Astrocyte of the spinal cord (primary cell): ENCODE results near the gene GLIS1.

Experiments
- DNase-seq: peaks from one replicate; pipeline ENCODE4 v3.0.0; 2011; ENCODE audit warnings: low read depth, low spot score
- H3K4me3 ChIP-seq: 2 replicates; pipeline ENCODE4 v1.5.1; 2011; ENCODE audit warnings: low read depth, mild to moderate bottlenecking, low read length, moderate library complexity
- CTCF ChIP-seq: IDR thresholded peaks from 2 replicates; pipeline ENCODE4 v1.5.1; 2012; ENCODE audit warnings: low read depth, mild to moderate bottlenecking, low read length, inconsistent platforms
- in situ Hi-C: cut with HindIII; loops from 2 replicates; pipeline ENCODE4 v1.10.0; 2017; ENCODE audit warnings: low sequenced_read_pairs

GLIS1 gene

GRCh38 chr1:53722025-53722424 lies 16.9 kb downstream of the GLIS1 start:
- no peak overlapping the region for H3K4me3 ChIP-seq
- in situ Hi-C loops = no loop called here
- TF ChIP-seq CTCF = no peak
- DNase-seq = no peak

GRCh38 chr1:53721088-53721487 lies 17.9 kb downstream of the GLIS1 start:
- in situ Hi-C loops = no loop called here
- DNase-seq = no peak
- no peak for TF ChIP-seq CTCF
- H3K4me3 ChIP-seq = no peak overlapping the region

- no peak for DNase-seq
Measured at GRCh38 chr1:53719469-53719868, 19.5 kb downstream of the GLIS1 start.

GRCh38 chr1:53718443-53718842 lies 20.5 kb downstream of the GLIS1 start:
- no peak overlapping the region for H3K4me3 ChIP-seq
- in situ Hi-C loops = no loop called here
- peak; percentile 3 for TF ChIP-seq CTCF
- no peak for DNase-seq

More at GRCh38 chr1:53719469-53719868, 19.5 kb downstream of the GLIS1 start:
- no peak for TF ChIP-seq CTCF
- H3K4me3 ChIP-seq = no peak overlapping the region
- in situ Hi-C loops = no loop called here

- DNase-seq = no peak
- TF ChIP-seq CTCF = no peak
- no peak overlapping the region for H3K4me3 ChIP-seq
- in situ Hi-C loops = no loop called here
Measured at GRCh38 chr1:53717025-53717804, 21.7 kb downstream of the GLIS1 start.

- no peak overlapping the region for H3K4me3 ChIP-seq
- DNase-seq = no peak
- in situ Hi-C loops = no loop called here
- no peak for TF ChIP-seq CTCF
Measured at GRCh38 chr1:53716150-53716549, 22.8 kb downstream of the GLIS1 start.

- DNase-seq = no peak
- H3K4me3 ChIP-seq = no peak overlapping the region
- peak; percentile 68 for TF ChIP-seq CTCF
- in situ Hi-C loops = no loop called here
Measured at GRCh38 chr1:53715478-53715877, 23.5 kb downstream of the GLIS1 start.
